T47D (cell line): ENCODE data around the gene COG7.

ENCODE experiments used
- DNase-seq, 2 experiments: peaks; one replicate each; pipeline versions ENCODE4 v3.0.0 to v3.0.0-alpha.2; 2011 to 2012; ENCODE audit warnings: low read depth in 1 of 2, low spot score in 1 of 2
- JUND ChIP-seq: IDR thresholded peaks from 2 replicates; pipeline ENCODE4 v1.6.1; 2012; ENCODE audit warnings: low read depth
- in situ Hi-C: cut with HindIII; loops from 2 replicates; pipeline ENCODE4 v1.10.0; 2016; ENCODE audit warnings: low sequenced_read_pairs, low pct_unique_long_range_greater_than_20kb

COG7 gene

DNA sequence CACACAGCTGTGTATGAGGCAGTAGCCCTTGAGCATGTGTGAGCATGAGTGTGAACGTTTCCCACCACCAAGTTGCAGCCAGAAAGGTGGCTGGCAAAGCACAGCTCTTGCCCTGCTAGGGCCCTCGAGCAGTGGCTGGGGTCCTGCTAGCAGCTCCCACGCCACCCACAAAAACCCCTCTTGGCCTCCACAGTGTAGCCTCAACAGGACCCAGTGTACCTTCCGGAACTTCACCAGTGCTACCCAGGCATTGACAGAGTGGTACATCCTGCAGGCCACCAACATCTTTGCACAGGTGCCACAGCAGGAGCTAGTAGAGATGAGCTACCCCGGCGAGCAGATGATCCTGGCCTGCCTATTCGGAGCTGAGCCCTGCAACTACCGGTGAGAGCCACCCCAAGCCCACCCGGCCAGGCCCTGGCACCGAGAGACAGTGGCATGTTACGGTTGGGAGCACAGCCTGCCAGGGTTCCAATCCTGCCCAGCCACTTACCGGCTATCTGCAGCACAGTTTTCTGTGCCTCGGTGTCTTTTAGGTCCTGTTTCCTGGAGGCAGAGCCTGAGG, 97.8 kb downstream of the COG7 start:
- in situ Hi-C loops = no loop called here
- DNase-seq = no peak
- TF ChIP-seq JUND = no peak

DNA sequence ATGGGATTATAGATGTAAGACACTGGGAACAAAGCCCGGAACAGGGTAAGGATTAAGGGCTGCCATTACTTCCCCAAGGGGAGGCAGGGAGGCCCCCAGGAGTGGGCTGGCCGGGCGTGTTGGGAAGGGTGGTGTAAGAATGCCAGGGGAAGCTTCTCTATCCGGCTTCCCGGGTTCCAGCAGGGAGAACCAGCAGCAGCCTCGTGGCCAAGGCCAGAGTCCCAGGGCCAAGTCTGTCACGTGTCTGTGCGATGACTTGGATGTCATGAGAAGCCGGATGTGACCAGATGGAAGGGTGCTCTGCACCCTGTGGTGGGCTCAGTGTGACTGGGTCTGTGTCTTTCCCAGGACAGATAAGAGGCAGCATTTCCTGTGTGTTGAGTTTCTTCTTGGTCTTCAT, 98.7 kb downstream of the COG7 start:
- in situ Hi-C loops = no loop called here
- no peak for TF ChIP-seq JUND
- DNase-seq = no peak

DNA sequence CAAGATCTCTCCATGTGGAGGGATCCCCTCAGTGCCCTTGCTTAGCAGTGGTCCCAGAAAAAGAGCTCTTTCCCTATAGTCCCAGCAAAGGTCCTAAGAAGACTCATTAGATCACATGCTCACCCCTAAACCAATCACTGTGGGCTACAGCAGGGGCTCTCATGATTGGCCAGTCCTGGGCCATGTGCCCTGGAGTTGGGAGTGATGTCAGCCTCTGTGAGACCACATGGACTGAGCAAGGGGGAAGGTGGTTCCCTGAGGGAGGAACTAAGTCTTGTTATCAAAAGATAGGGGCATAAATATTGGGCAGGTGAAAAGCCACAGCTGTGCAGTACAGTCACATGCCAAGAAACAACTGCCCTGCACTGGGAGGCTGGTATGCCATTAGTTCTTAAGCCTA, 99.5 kb downstream of the COG7 start:
- in situ Hi-C loops = no loop called here
- no peak for DNase-seq
- no peak for TF ChIP-seq JUND

DNA sequence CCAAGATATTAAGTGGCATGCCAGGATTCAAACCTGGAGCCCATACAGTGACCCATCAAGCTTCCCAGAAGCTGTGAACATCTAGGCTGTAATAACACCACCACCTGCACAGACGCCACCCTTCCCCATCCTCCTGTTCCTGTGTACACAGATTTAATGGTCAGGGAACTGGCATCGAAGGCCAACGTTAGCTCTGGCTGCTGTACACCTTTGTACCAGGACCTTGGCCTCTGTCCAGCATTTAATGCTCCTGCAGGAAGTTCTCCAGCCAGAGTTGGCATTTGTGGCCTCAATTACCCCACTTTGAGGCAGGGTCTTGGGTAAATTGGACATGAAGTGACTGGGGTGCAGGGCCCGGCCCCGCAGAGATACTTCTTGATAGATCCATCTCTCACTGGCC, 101.6 kb downstream of the COG7 start:
- DNase-seq = peak in 1 of 2 experiments; percentile 63
- in situ Hi-C loops = no loop called here

DNA sequence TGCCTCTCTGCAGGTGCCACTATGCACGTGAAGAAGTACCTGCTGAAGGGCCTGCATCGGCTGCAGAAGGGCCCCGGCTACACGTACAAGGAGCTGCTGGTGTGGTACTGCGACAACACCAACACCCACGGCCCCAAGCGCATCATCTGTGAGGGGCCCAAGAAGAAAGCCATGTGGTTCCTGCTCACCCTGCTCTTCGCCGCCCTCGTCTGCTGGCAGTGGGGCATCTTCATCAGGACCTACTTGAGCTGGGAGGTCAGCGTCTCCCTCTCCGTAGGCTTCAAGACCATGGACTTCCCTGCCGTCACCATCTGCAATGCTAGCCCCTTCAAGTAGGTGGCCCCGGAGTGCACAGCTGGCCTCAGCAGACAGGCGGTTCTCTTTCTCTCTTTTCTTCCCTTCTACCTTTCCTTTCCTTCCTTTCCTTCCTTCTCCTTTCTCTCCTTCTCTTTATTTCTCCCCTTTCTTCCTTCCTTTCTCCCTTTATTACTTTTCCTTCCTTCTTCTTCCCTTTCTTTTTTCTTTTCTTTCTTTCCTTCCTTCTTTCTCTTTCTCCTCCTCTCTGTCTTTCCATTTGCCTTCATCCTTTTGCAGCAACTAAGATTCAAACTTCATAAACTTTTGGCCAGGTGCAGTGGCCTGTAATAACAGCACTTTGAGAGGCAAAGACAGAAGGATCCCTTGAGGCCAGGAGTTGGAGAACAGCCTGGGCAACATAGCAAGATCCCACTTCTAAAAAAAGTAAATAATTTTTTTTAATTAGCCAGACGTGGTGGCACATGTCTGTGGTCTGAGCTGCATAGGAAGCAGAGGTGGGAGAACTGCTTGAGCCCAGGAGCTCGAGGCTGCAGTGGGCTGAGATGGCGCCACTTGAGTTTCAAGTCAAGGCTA, 104.2 kb downstream of the COG7 start:
- no peak for TF ChIP-seq JUND
- in situ Hi-C loops = no loop called here
- DNase-seq = peak in 1 of 2 experiments; percentile 25

More for the DNA sequence above, 101.6 kb downstream of the COG7 start:
- TF ChIP-seq JUND = no peak

DNA sequence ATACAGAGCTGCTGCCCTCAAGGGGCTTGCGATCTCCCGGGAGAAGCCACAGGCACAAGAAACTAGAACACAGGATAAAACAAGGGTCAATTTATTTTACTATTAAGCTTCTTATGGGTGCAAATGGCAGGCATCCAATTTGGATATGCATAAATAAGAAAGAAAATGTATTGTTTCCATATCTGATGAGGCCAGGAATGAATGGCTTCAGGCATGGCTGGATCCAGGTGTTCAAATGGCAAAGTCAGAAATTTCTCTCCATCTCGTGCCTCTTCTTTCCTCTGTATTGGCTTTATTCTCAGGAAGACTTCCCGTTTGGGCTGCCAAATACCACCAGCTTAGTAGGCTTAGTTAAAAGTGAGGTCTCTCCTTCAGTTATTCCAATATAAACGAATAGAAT, 107.8 kb downstream of the COG7 start:
- no peak for DNase-seq
- TF ChIP-seq JUND = no peak
- in situ Hi-C loops = no loop called here

DNA sequence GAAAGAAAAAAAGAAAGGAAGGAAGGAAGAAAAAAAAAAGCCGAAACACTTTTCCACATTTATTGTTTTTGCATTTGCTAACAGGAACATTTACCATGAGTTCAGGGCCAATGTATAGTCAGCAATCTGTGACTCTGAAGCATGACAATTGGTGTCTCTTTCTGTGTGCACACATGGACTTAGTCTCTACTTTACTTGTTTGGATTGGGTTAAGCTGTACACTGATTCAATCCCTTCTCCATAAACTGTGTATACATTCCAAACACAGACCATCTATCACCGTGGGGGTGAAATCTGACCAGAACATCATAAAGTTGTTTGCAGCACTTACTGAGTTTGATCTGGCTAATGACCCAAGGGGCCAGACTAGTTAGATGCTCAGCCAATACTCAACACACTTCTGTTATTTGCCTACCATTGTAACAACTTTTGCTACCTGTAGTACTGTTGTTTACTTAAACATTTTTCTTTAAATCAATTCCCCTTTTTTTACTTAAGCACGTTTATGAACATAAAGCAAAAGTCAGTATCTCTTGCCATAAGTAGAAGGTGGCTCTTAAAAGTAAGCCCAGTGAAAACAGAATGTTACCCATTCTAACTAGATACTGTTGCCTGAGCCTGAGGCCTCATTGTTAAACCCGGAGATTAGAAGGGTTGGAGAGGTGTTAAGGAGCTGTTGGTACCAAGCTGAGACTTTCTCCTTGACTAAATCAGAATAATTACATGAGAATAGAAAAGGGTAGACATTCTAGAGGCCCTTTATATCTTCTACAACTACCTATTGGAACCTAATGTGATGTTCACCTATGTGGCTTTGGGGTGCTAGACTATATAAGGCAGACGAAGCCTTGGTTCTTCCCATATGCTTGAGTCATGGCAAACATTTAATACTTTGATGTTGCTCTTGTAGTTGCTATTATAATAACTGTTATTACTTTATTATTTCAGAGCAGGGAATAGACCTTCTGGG, 109.1 kb downstream of the COG7 start:
- DNase-seq = peak in 1 of 2 experiments; percentile 58
- no peak for TF ChIP-seq JUND
- in situ Hi-C loops = no loop called here

DNA sequence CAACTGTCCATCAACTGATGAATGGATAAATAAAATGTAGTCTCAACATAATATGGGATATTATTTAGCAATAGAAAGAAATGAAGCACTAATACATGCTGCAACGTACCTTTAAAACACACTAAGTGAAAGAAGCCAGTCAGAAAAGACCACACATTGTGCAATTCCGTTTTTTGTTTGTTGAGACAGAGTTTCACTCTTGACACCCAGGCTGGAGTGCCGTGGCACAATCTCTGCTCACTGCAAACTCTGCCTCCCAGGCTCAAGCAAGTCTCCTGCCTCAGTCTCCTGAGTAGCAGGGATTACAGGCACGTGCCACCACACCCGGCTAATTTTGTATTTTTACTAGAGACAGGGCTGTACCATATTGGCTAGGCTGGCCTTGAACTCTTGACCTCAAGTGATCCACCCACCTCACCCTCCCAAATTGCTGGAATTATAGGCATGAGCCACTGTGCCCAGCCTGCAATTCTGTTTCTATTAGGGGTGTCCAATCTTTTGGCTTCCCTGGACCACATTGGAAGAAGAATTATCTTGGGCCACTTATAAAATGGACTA, 110.8 kb downstream of the COG7 start:
- no peak for TF ChIP-seq JUND
- no peak for DNase-seq
- in situ Hi-C loops = no loop called here

DNA sequence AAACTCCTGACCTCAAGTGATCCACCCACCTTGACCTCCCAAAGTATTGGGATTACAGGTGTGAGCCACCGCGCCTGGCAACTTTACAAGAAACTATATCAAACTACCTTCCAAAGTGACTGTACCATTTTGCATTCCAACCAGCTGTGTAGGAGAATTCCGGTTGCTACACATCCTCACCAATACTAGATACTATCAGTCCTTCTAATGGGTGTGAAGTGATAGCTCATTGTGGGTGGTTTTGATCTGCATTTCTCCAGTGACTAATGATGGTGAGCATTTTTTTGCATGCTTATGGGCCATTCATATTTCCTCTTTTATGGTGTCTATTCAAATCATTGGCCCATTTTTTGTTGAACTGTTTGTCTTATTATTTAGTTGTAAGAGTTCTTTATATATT, 113.2 kb downstream of the COG7 start:
- no peak for TF ChIP-seq JUND
- in situ Hi-C loops = no loop called here
- no peak for DNase-seq
